ENCODE data around the gene IQSEC1. TPM values are rescaled to one million over a fixed set of nuclear protein-coding genes. Genes with fewer than 3 reads are reported as not detected.

The IQSEC1 gene
- total RNA-seq, 4 donors from 2014 or later, result 33.6 to 72.0 (median 55.9) TPM

DNA sequence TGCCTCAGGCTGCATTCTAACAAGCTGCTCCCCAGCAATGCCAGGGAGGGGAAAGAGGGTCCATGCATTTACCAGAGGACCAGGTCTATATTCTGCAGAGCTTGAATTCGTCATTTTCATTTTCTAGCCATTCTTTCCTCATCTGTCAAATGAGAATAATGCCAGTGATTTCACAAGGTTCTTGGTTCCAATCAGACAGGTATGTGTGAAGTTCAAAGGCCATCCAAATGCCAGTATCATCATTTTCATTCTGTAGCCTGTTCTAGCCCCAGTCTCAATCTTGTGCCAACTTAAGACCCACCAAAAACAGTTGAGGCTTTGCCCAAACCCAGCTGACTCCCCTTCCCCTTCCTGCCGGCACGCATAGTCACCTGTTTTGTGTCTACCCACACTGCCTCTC, 112.7 kb downstream of the IQSEC1 start:
- no peak for DNase-seq (ENCODE audit: low spot score)
- TF ChIP-seq CTCF (IDR thresholded peaks at IDR 0.05), result no peak
- no peak for ATAC-seq (ENCODE audit: low FRiP score)

- no peak for ATAC-seq (ENCODE audit: low FRiP score)
- no peak for DNase-seq (ENCODE audit: low spot score)
- TF ChIP-seq CTCF (IDR thresholded peaks at IDR 0.05), result no peak
These were observed 113.3 kb downstream of the IQSEC1 start for GRCh38 chr3:12959838-12960378.

DNA sequence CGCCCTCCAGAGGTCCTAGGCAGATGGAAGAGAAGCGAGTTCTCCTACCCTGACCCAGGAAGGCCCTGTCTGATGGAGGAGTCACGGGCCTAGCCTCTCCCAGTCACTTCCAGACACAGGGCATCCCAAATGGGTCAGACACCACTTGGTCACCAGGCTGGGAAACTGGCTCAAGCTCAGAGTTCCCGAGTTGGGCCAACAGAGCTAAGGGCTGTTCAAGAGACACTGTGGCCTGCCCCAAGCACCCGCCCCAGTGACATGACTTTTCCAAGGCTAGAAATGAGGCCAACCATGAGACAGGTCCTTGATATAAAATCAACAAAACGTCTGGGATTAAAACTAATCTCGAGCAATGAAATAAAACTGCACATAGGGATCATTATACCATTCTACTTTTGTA, 113.8 kb downstream of the IQSEC1 start:
- no peak for TF ChIP-seq CTCF (IDR thresholded peaks at IDR 0.05)
- no peak for ATAC-seq (ENCODE audit: low FRiP score)
- DNase-seq (ENCODE audit: low spot score), result no peak

DNA sequence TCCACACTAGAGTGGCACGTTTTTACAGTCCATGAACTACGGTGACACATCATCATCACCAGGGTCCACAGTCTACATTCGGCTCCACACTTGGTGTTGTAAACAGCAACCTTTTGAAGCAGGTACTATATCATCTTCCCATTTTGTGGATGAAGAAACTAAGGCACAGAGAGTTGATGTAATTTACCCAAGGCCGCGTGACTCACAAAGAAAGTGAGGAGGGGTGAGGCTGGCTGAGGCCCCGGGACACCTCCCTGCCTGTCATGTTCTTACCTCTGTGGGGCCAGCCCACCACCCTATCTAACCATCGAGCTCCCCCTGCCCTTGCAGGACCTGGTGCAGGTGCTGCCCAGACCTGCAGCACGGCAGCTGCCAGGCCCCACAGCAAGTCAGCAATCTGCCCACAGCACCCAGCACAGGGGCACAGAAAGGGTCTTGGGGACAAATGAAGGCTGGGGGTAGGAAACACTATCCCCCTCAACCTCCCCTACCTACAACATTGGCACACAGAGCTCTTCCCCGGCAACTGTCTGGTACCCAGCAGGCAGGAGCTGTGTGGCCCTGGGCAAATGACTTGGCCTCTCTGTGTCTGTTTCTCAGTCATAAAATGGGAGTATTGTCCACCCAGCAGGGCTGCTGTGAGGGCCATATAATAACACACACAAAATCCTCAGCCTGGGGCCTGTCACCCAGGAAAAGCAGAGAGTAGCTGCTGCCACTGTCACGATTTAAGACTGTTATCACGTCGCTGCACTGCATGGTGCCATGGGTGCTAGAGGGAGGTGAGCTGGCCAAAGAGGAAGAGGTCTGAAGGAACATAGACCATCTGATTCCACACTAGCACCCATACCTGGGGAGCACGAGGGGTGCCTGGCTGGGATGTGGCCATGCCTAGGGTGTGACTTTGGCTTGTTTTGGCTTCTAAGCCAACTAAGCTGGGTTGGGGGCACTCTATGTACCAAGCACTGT, 115.1 kb downstream of the IQSEC1 start:
- TF ChIP-seq CTCF (IDR thresholded peaks at IDR 0.05), result no peak
- ATAC-seq (ENCODE audit: low FRiP score), result no peak
- no peak for DNase-seq (ENCODE audit: low spot score)

GRCh38 chr3:12957339-12957738, 115.9 kb downstream of the IQSEC1 start:
- TF ChIP-seq CTCF (IDR thresholded peaks at IDR 0.05), result no peak
- ATAC-seq (ENCODE audit: low FRiP score) (no peak), DNase-seq (ENCODE audit: low spot score) (no peak)

DNA sequence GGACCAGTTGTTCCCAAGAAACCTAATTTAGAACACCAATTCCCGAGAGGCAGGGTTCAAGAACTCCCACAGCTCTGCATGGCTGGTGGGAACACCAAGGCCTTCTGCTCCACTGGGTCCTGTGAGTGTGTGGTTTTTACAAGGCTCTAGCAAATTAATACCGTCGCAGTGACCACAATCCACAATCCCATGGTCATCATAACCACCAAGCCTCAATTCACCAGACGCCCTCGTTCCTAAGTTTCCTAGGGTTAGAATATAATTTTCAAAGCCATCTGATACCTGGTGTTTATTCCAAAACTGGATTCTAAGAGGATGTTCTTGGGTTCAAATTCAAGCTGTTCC, 116.9 kb downstream of the IQSEC1 start:
- DNase-seq (ENCODE audit: low spot score) (no peak), ATAC-seq (ENCODE audit: low FRiP score) (no peak)
- no peak for TF ChIP-seq CTCF (IDR thresholded peaks at IDR 0.05)

Data from omental fat pad (tissue), 4 donors.